Ectodermal cell (in vitro differentiated cells): ENCODE data around the gene TMEM132C.

ENCODE experiments used
- H3K27ac ChIP-seq: 2 replicates; pipeline ENCODE4 v1.7.0; 2013; ENCODE audit warnings: mild to moderate bottlenecking, low read depth, low read length; ENCODE audit not compliant: insufficient read depth, poor library complexity, severe bottlenecking
- H3K27me3 ChIP-seq: 2 replicates; pipeline ENCODE4 v1.7.0; 2013; ENCODE audit warnings: mild to moderate bottlenecking, low read length; ENCODE audit not compliant: insufficient read depth, control insufficient read depth, poor library complexity, severe bottlenecking
- H3K36me3 ChIP-seq: one replicate; pipeline ENCODE4 v1.7.0; 2013; ENCODE audit warnings: low read length; ENCODE audit not compliant: control insufficient read depth, insufficient read depth
- H3K4me1 ChIP-seq: one replicate; pipeline ENCODE4 v1.7.0; 2013; ENCODE audit warnings: low read length; ENCODE audit not compliant: control insufficient read depth, insufficient read depth
- H3K4me3 ChIP-seq: 2 replicates; pipeline ENCODE4 v1.7.0; 2013; ENCODE audit warnings: low read depth, low read length, control low read depth; ENCODE audit not compliant: insufficient read depth
- H3K9me3 ChIP-seq: 2 replicates; pipeline ENCODE4 v1.7.0; 2013; ENCODE audit warnings: mild to moderate bottlenecking, low read length, moderate library complexity; ENCODE audit not compliant: control insufficient read depth
- WGBS, 2 experiments: methylation state at CpG; one replicate each; pipeline ENCODE4 v1.1.7; 2013; ENCODE audit warnings: missing lambda C conversion rate in 2 of 2; 5-methylcytosine and 5-hydroxymethylcytosine counted together

Gene TMEM132C

GRCh38 chr12:128612150-128612850 is 345.3 kb downstream of the TMEM132C start:
- no peaks in the 10 kb centered on the region for H3K36me3 ChIP-seq
- no peak overlapping the region for H3K27ac ChIP-seq
- H3K9me3 ChIP-seq, result no peaks in the 10 kb centered on the region
- 85% methylated on average over 8 of the region's 8 CpGs for WGBS, 2 experiments
- no peaks in the 10 kb centered on the region for H3K27me3 ChIP-seq
- no peak overlapping the region for H3K4me3 ChIP-seq
- H3K4me1 ChIP-seq, result peaks cover 7% of the 10 kb centered on the region

GRCh38 chr12:128613837-128614590 is 347.0 kb downstream of the TMEM132C start:
- WGBS, 2 experiments, result 79 to 88% methylated on average over 6 of the region's 6 CpGs
- H3K4me3 ChIP-seq, result no peak overlapping the region

GRCh38 chr12:128617304-128617833 is 350.4 kb downstream of the TMEM132C start:
- Histone ChIP-seq H3K27me3 (no peaks in the 10 kb centered on the region), H3K9me3 (no peaks in the 10 kb centered on the region), H3K36me3 (no peaks in the 10 kb centered on the region), H3K4me3 (no peak overlapping the region), H3K4me1 (no peaks in the 10 kb centered on the region), H3K27ac (no peak overlapping the region)
- 87 to 97% methylated on average over 2 of the region's 2 CpGs for WGBS, 2 experiments

More at GRCh38 chr12:128613837-128614590, 347.0 kb downstream of the TMEM132C start:
- H3K27me3 ChIP-seq, result no peaks in the 10 kb centered on the region
- no peaks in the 10 kb centered on the region for H3K36me3 ChIP-seq
- H3K27ac ChIP-seq, result no peak overlapping the region
- peaks cover 7% of the 10 kb centered on the region for H3K4me1 ChIP-seq
- no peaks in the 10 kb centered on the region for H3K9me3 ChIP-seq

- H3K27ac ChIP-seq, result no peak overlapping the region
- H3K4me1 ChIP-seq, result no peaks in the 10 kb centered on the region
- WGBS, 2 experiments, result 40 to 55% methylated on average over 7 to 8 of the region's 8 CpGs
- no peaks in the 10 kb centered on the region for H3K36me3 ChIP-seq
- no peaks in the 10 kb centered on the region for H3K9me3 ChIP-seq
- H3K27me3 ChIP-seq, result no peaks in the 10 kb centered on the region
- no peak overlapping the region for H3K4me3 ChIP-seq
These were observed 352.3 kb downstream of the TMEM132C start for GRCh38 chr12:128619263-128619662.

GRCh38 chr12:128621304-128621703 is 354.3 kb downstream of the TMEM132C start:
- H3K27me3 ChIP-seq, result no peaks in the 10 kb centered on the region
- no peak overlapping the region for H3K27ac ChIP-seq
- H3K9me3 ChIP-seq, result no peaks in the 10 kb centered on the region
- H3K4me1 ChIP-seq, result no peaks in the 10 kb centered on the region
- 95% methylated on average over 8 of the region's 8 CpGs for WGBS, 2 experiments
- H3K4me3 ChIP-seq, result no peak overlapping the region
- no peaks in the 10 kb centered on the region for H3K36me3 ChIP-seq

GRCh38 chr12:128623748-128624147 is 356.8 kb downstream of the TMEM132C start:
- Histone ChIP-seq H3K9me3 (no peaks in the 10 kb centered on the region), H3K36me3 (no peaks in the 10 kb centered on the region), H3K27ac (no peak overlapping the region), H3K4me3 (no peak overlapping the region), H3K27me3 (no peaks in the 10 kb centered on the region), H3K4me1 (no peaks in the 10 kb centered on the region)
- 96% methylated on average over 5 of the region's 6 CpGs for WGBS, 2 experiments

- Histone ChIP-seq H3K4me3 (no peak overlapping the region), H3K4me1 (no peaks in the 10 kb centered on the region), H3K9me3 (no peaks in the 10 kb centered on the region), H3K36me3 (no peaks in the 10 kb centered on the region), H3K27me3 (no peaks in the 10 kb centered on the region), H3K27ac (no peak overlapping the region)
- 96% methylated on average over 6 of the region's 6 CpGs for WGBS, 2 experiments
These were observed 359.9 kb downstream of the TMEM132C start for GRCh38 chr12:128626808-128627320.

- H3K4me3 ChIP-seq, result no peak overlapping the region
- H3K27ac ChIP-seq, result no peak overlapping the region
- H3K9me3 ChIP-seq, result no peaks in the 10 kb centered on the region
- no peaks in the 10 kb centered on the region for H3K27me3 ChIP-seq
- no peaks in the 10 kb centered on the region for H3K36me3 ChIP-seq
- no peaks in the 10 kb centered on the region for H3K4me1 ChIP-seq
- WGBS, 2 experiments, result 88 to 90% methylated on average over 9 of the region's 9 CpGs
These were observed 360.7 kb downstream of the TMEM132C start for GRCh38 chr12:128627659-128628058.

GRCh38 chr12:128629979-128630378 is 363.0 kb downstream of the TMEM132C start:
- WGBS, 2 experiments, result 90% methylated on average over 4 of the region's 4 CpGs
- Histone ChIP-seq H3K27me3 (no peaks in the 10 kb centered on the region), H3K36me3 (no peaks in the 10 kb centered on the region), H3K27ac (no peak overlapping the region), H3K4me3 (no peak overlapping the region), H3K4me1 (no peaks in the 10 kb centered on the region), H3K9me3 (no peaks in the 10 kb centered on the region)
